Nephron (organoid): ENCODE data around the gene WDR6.

Source experiments
- H3K27ac Mint-ChIP-seq, 3 experiments: 2 replicates each; pipeline ENCODE4 v1.8.0; 2020; ENCODE audit warnings: mixed read lengths in 3 of 3, mild to moderate bottlenecking in 2 of 3, moderate library complexity in 1 of 3
- H3K27me3 Mint-ChIP-seq: 2 replicates; pipeline ENCODE4 v1.8.0; 2021; ENCODE audit warnings: low read depth, mild to moderate bottlenecking, moderate library complexity, mixed read lengths
- H3K36me3 Mint-ChIP-seq: 2 replicates; pipeline ENCODE4 v1.8.0; 2020; ENCODE audit warnings: low read depth, mixed read lengths
- H3K4me1 Mint-ChIP-seq: 2 replicates; pipeline ENCODE4 v1.8.0; 2020; ENCODE audit warnings: mixed read lengths
- H3K4me3 Mint-ChIP-seq, 3 experiments: 2 replicates each; pipeline ENCODE4 v1.8.0; 2020; ENCODE audit warnings: mild to moderate bottlenecking in 3 of 3, mixed read lengths in 3 of 3, moderate library complexity in 2 of 3
- H3K9me3 Mint-ChIP-seq: 2 replicates; pipeline ENCODE4 v1.8.0; 2020; ENCODE audit warnings: mixed read lengths
- CTCF ChIP-seq, 3 experiments: fragments of 200-600 bp; sonication (generic); IDR thresholded peaks; one replicate each; pipeline ENCODE4 v1.5.0; 2021; ENCODE audit warnings: antibody characterized with exemption in 3 of 3; ENCODE audit not compliant: unreplicated experiment in 3 of 3

WDR6 gene

GRCh38 chr3:48997102-48997635 lies 10.0 kb upstream of the WDR6 start:
- no peaks in the 10 kb centered on the region for H3K27me3 Mint-ChIP-seq
- H3K4me3 Mint-ChIP-seq = no peak overlapping the region
- H3K36me3 Mint-ChIP-seq = peaks cover 7% of the 10 kb centered on the region
- no peaks in the 10 kb centered on the region for H3K4me1 Mint-ChIP-seq
- H3K9me3 Mint-ChIP-seq = no peaks in the 10 kb centered on the region
- H3K27ac Mint-ChIP-seq = no peak overlapping the region
- no peak for TF ChIP-seq CTCF (IDR thresholded peaks at IDR 0.05; ENCODE audit: unreplicated experiment in 3 of 3)

DNA sequence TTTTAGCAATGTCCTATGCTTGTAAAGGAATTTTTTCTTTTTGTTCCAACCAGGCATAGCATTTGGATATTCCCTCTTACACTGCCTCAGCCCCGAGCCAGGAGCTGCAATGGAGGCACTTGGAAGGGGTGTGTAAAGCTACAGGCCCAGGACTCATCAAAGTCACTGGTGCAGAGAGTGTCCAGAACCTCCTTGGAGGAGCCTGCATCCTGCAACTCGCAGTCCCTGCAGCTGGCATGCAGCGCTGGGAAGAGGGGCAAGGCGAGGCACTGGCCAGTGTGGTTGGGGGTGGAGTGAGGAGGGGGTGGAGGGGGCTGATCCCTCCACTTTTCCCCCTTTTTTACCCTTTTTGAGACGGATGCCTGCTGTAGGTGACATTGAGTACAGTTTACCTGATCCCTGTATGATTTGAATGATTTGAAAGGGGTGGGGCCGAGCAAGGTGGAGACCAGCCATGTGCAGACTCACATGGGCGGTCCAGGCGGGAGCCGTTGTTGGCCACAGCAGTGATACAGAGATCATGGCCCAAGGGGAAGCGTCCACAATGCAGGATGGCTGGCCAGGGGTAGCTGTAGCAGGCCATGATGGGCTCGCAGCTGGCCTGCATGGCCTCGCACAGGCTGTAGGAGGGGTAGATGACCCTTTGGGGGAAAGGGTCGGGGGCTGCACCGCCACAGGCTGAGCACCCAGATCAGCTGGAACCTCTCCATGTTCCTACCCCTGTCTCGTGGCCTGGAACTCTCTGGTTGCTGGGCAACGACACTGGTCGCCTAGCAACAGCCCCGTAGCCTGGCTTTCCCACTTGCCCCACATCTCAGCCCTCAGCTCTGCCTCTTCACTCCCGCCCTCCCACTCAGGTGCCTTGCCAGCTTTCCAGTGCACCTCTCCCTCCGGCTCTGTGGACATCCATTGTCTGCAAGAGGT lies 9.2 kb upstream of the WDR6 start:
- Mint-ChIP-seq H3K4me3 (no peak overlapping the region), H3K9me3 (no peaks in the 10 kb centered on the region), H3K27ac (peak overlapping the region in 1 of 3 experiments; percentile 64), H3K4me1 (no peaks in the 10 kb centered on the region), H3K27me3 (no peaks in the 10 kb centered on the region), H3K36me3 (peaks cover 7% of the 10 kb centered on the region)
- no peak for TF ChIP-seq CTCF (IDR thresholded peaks at IDR 0.05; ENCODE audit: unreplicated experiment in 3 of 3)

DNA sequence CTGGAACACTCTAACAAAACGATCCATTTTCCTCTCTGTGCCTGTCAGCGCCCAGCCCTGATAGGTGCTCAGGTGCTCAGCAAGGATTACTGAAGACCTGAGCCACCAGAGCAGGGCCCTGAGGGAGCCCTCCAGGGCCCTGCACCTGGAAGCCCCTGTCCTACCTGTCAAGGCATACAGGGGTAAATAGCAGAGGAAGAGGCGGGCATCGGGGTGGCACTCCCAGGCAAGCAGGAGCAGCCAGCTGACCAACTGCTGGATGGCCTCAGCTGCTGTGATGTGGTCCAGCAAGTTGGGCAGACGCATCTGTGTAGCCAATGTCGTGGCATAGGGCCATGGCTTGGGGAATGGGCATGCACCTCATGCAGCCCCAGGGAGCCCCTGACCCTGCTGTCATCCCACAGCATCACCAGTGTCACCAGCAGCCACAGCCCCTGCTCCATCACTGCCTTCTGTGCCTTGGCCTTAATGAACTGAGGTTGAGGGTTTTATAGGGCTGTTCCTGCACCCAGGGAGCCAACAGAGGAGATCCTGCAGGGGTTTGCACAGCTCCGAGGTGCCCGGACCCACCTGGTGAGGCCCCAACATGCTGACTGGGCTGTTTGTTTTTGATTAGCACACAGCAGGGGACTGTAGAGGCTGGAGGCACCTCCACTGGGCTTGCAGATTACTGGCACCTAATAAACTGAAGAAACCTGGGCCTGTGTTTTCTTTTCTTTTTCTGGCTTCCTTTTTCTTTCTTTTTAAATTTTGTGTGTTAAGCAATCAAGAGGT lies 7.9 kb upstream of the WDR6 start:
- Mint-ChIP-seq H3K4me1 (no peaks in the 10 kb centered on the region), H3K9me3 (no peaks in the 10 kb centered on the region), H3K36me3 (peaks cover 4% of the 10 kb centered on the region), H3K27me3 (no peaks in the 10 kb centered on the region), H3K4me3 (no peak overlapping the region), H3K27ac (no peak overlapping the region)
- TF ChIP-seq CTCF (IDR thresholded peaks at IDR 0.05; ENCODE audit: unreplicated experiment in 3 of 3) = no peak

DNA sequence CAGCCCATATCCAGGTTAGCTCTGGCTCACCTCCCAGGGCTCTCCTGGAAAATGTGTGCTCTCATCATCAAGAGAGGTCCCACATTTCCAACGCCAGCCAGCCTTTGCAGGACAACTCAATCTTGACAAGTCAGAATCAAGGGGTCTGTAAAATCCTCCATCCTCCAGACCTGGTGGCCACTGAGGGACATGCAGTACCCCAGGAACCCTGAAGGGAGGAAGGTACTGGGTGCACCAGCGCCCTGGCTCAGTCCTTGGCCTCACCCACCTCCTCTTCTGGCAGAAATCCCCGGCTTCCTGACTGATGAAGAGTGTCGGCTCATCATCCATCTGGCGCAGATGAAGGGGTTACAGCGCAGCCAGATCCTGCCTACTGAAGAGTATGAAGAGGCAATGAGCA lies 6.0 kb upstream of the WDR6 start:
- H3K4me3 Mint-ChIP-seq = no peak overlapping the region
- no peaks in the 10 kb centered on the region for H3K36me3 Mint-ChIP-seq
- no peak overlapping the region for H3K27ac Mint-ChIP-seq
- TF ChIP-seq CTCF (IDR thresholded peaks at IDR 0.05; ENCODE audit: unreplicated experiment in 3 of 3) = no peak
- no peaks in the 10 kb centered on the region for H3K4me1 Mint-ChIP-seq
- H3K9me3 Mint-ChIP-seq = no peaks in the 10 kb centered on the region
- no peaks in the 10 kb centered on the region for H3K27me3 Mint-ChIP-seq

DNA sequence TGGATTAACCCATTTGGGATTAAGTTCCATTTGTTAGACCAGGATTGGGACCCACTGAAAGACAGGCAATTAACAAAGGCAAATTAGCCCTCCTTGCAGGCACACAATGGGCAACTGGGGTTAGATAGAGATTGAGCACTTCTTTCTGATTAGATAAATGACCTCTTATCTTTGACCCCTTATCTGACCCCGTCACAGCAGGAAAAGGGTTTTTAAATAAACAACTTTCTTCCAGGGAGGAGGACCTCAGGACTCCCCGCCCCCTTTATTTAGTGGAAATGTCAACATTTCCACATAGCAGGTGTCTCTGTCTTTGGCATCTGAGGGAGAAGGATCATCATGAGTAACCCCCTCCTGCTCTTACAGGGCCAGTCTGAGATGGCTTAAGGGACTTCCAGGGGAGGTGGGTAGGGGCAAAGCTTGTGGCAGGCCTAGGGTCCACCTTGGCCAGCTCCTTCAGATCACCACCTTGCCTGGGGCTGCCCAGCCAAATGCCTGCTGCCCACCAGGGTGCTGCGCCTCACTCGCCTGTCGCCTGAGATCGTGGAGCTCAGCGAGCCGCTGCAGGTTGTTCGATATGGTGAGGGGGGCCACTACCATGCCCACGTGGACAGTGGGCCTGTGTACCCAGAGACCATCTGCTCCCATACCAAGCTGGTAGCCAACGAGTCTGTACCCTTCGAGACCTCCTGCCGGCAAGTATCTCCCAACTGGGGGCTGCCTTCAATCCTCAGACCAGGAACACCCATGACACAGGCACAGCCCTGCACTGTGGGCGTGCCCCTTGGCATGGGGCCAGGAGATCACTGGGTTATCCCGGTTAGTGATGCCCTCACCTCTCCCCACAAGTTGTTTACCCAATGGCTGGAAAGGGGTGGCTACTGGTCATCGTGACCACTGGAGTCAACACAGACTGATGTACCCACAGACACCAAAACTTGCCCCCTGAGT lies 2.6 kb upstream of the WDR6 start:
- Mint-ChIP-seq H3K4me1 (peaks cover 21% of the 10 kb centered on the region), H3K9me3 (no peaks in the 10 kb centered on the region), H3K27me3 (no peaks in the 10 kb centered on the region), H3K27ac (no peak overlapping the region), H3K36me3 (peaks cover 7% of the 10 kb centered on the region), H3K4me3 (peak overlapping the region in 1 of 3 experiments; percentile 67)
- TF ChIP-seq CTCF (IDR thresholded peaks at IDR 0.05; ENCODE audit: unreplicated experiment in 3 of 3) = no peak
